T-cell (primary cell): ENCODE measurements around the gene CORIN. TPM values are rescaled to one million over a fixed set of nuclear protein-coding genes. Genes with fewer than 3 reads are reported as not detected.

Experiments
- ATAC-seq, 4 experiments: fragments of 200-7000 bp in 3 of 4; fragments of 150-1000 bp in 1 of 4; cut with Tn5 transposase; replicated peaks in 1 of 4; 1 replicate in 3 of 4; 2 replicates in 1 of 4; pipeline ENCODE4 v1.10.0; 2021; ENCODE audit warnings: moderate library complexity in 3 of 4, mild to moderate bottlenecking in 2 of 4, moderate number of reproducible peaks in 1 of 4
- CTCF ChIA-PET, 2 donors: fragments of 300-600 bp; sonication (Branson Sonifier 250); formaldehyde crosslinking; loops; one replicate each; lab custom pipeline; 2022; ENCODE audit warnings: antibody characterized with exemption in 2 of 2; lab: Charles Lee
- POLR2A ChIA-PET, 2 donors: fragments of 300-600 bp; sonication (Branson Sonifier 250); formaldehyde crosslinking; loops; one replicate each; lab custom pipeline; 2022; ENCODE audit warnings: antibody characterized with exemption in 2 of 2; lab: Charles Lee
- DNase-seq, 35 experiments: peaks; one replicate each; pipeline versions ENCODE4 v3.0.0 to v3.0.0-alpha.2; 2013 to 2023
- H3K27ac ChIP-seq: one replicate; pipeline ENCODE4 v1.5.1; 2013; ENCODE audit warnings: low read length
- H3K27me3 ChIP-seq, 2 experiments: replicated peaks in 1 of 2; 1 replicate in 1 of 2; 2 replicates in 1 of 2; pipeline versions ENCODE4 v1.6.1 to v1.7.0; 2013; ENCODE audit warnings: low read length in 1 of 2, mixed read lengths in 1 of 2; ENCODE audit not compliant: control insufficient read depth in 2 of 2, insufficient read depth in 2 of 2; ENCODE audit errors: extremely low read depth in 1 of 2
- H3K36me3 ChIP-seq, 2 donors: 1 replicate in 1 of 2; 2 replicates in 1 of 2; pipeline versions ENCODE4 v1.6.1 to v1.7.0; 2013; ENCODE audit warnings: low read length in 1 of 2; ENCODE audit not compliant: control insufficient read depth in 2 of 2, insufficient read depth in 1 of 2; ENCODE audit errors: extremely low read depth in 1 of 2
- H3K4me1 ChIP-seq, 2 experiments: 1 replicate in 1 of 2; 2 replicates in 1 of 2; pipeline versions ENCODE4 v1.6.1 to v1.7.0; 2013; ENCODE audit warnings: low read length in 2 of 2, mixed read lengths in 1 of 2; ENCODE audit not compliant: insufficient read depth in 2 of 2, control insufficient read depth in 1 of 2; ENCODE audit errors: extremely low read depth in 1 of 2
- H3K4me3 ChIP-seq, 2 donors: 1 replicate in 1 of 2; 2 replicates in 1 of 2; pipeline versions ENCODE4 v1.5.1 to v1.7.0; 2013; ENCODE audit warnings: mild to moderate bottlenecking in 2 of 2, low read length in 1 of 2, moderate library complexity in 1 of 2; ENCODE audit not compliant: control insufficient read depth in 1 of 2; ENCODE audit errors: extremely low read depth in 1 of 2
- H3K9me3 ChIP-seq: 2 replicates; pipeline ENCODE4 v1.7.0; 2013
- H3K27ac Mint-ChIP-seq, 2 donors: one replicate each; pipeline ENCODE4 v1.8.0; 2020 to 2021; ENCODE audit warnings: mild to moderate bottlenecking in 2 of 2, mixed read lengths in 2 of 2
- H3K27me3 Mint-ChIP-seq, 2 donors: one replicate each; pipeline ENCODE4 v1.8.0; 2021 to 2022; ENCODE audit warnings: mixed read lengths in 2 of 2
- H3K36me3 Mint-ChIP-seq: one replicate; pipeline ENCODE4 v1.8.0; 2021; ENCODE audit warnings: mixed read lengths
- H3K4me1 Mint-ChIP-seq, 3 donors: one replicate each; pipeline ENCODE4 v1.8.0; 2020 to 2022; ENCODE audit warnings: mixed read lengths in 3 of 3, mild to moderate bottlenecking in 1 of 3
- H3K4me3 Mint-ChIP-seq, 3 donors: one replicate each; pipeline ENCODE4 v1.8.0; 2020 to 2022; ENCODE audit warnings: mild to moderate bottlenecking in 3 of 3, mixed read lengths in 3 of 3, moderate library complexity in 3 of 3
- H3K9me3 Mint-ChIP-seq, 3 donors: one replicate each; pipeline ENCODE4 v1.8.0; 2020 to 2022; ENCODE audit warnings: mixed read lengths in 3 of 3
- WGBS: methylation state at CpG from one replicate; pipeline ENCODE4 v1.1.5; 2013; ENCODE audit warnings: missing lambda C conversion rate; ENCODE audit not compliant: insufficient coverage; 5-methylcytosine and 5-hydroxymethylcytosine counted together
- total RNA-seq, 35 experiments: library from RNA in 6 of 35; stranded (reverse) in 6 of 35; fragments of 120-200 nt in 1 of 35; gene quantifications; one replicate each; pipeline versions ENCODE4 v1.2.1 to v1.2.4 and lab custom pipeline; 2013 to 2026

CORIN gene
- total RNA-seq, 5 donors from 2014 or later (not counting 1 experiment from before 2014, with no cell fraction given) = 0.44 to 0.86 (median 0.55) TPM; not detected in 1

GRCh38 chr4:47579235-47579634, 258.6 kb downstream of the CORIN start:
- Histone ChIP-seq H3K9me3 (no peaks in the 10 kb centered on the region), H3K4me1 (no peaks in the 10 kb centered on the region), H3K36me3 (peaks cover 0 to 11% of the 10 kb centered on the region in 2 donors), H3K27ac (no peak overlapping the region), H3K4me3 (no peak overlapping the region), H3K27me3 (no peaks in the 10 kb centered on the region)
- Mint-ChIP-seq H3K27me3 (no peaks in the 10 kb centered on the region), H3K4me3 (no peak overlapping the region), H3K36me3 (peaks cover 34% of the 10 kb centered on the region), H3K4me1 (no peaks in the 10 kb centered on the region), H3K27ac (no peak overlapping the region), H3K9me3 (no peaks in the 10 kb centered on the region)
- ChIA-PET CTCF (no interaction called here), POLR2A (no interaction called here)
- ATAC-seq = no peak
- DNase-seq = no peak
- no CpG with 5 or more reads among the region's 3 CpGs for WGBS

- Histone ChIP-seq H3K27ac (no peak overlapping the region), H3K27me3 (no peaks in the 10 kb centered on the region), H3K9me3 (no peaks in the 10 kb centered on the region), H3K4me3 (no peak overlapping the region), H3K4me1 (no peaks in the 10 kb centered on the region), H3K36me3 (peaks cover 0 to 11% of the 10 kb centered on the region in 2 donors)
- H3K4me1 Mint-ChIP-seq = no peaks in the 10 kb centered on the region
- 50% methylated on average over 2 of the region's 7 CpGs for WGBS
- H3K36me3 Mint-ChIP-seq = peaks cover 37% of the 10 kb centered on the region
- H3K27ac Mint-ChIP-seq = no peak overlapping the region
- no peaks in the 10 kb centered on the region for H3K9me3 Mint-ChIP-seq
- ChIA-PET POLR2A (no interaction called here), CTCF (no interaction called here)
- no peaks in the 10 kb centered on the region for H3K27me3 Mint-ChIP-seq
- no peak for ATAC-seq
- no peak overlapping the region for H3K4me3 Mint-ChIP-seq
- DNase-seq = no peak
These were observed 259.9 kb downstream of the CORIN start for GRCh38 chr4:47577779-47578553.

- WGBS = 100% methylated on average over 1 of the region's 3 CpGs
- CTCF ChIA-PET = interaction anchor here (1.2 to 1.3 kb wide), 2 partner anchors 12 to 101 kb away, joined by 3 read pairs; no protein-coding TSS in a partner anchor
- no peak overlapping the region for H3K27ac ChIP-seq
These were observed 264.9 kb downstream of the CORIN start for GRCh38 chr4:47572981-47573380.

GRCh38 chr4:47570816-47571215, 267.1 kb downstream of the CORIN start:
- H3K4me3 ChIP-seq = no peak overlapping the region
- Mint-ChIP-seq H3K36me3 (peaks cover 14% of the 10 kb centered on the region), H3K27me3 (no peaks in the 10 kb centered on the region), H3K4me3 (no peak overlapping the region), H3K9me3 (no peaks in the 10 kb centered on the region), H3K27ac (no peak overlapping the region), H3K4me1 (no peaks in the 10 kb centered on the region)
- ChIA-PET POLR2A (no interaction called here), CTCF (no interaction called here)
- no peaks in the 10 kb centered on the region for H3K4me1 ChIP-seq
- DNase-seq = no peak
- H3K9me3 ChIP-seq = no peaks in the 10 kb centered on the region
- no peak overlapping the region for H3K27ac ChIP-seq
- no peaks in the 10 kb centered on the region for H3K27me3 ChIP-seq
- ATAC-seq = no peak
- peaks cover 0 to 4% of the 10 kb centered on the region in 2 donors for H3K36me3 ChIP-seq

More at GRCh38 chr4:47572981-47573380, 264.9 kb downstream of the CORIN start:
- Mint-ChIP-seq H3K36me3 (peaks cover 28% of the 10 kb centered on the region), H3K4me3 (no peak overlapping the region), H3K9me3 (no peaks in the 10 kb centered on the region), H3K4me1 (no peaks in the 10 kb centered on the region), H3K27ac (no peak overlapping the region), H3K27me3 (no peaks in the 10 kb centered on the region)
- no peak overlapping the region for H3K4me3 ChIP-seq
- peaks cover 0 to 10% of the 10 kb centered on the region in 2 donors for H3K36me3 ChIP-seq
- DNase-seq (no peak), ATAC-seq (no peak)
- no peaks in the 10 kb centered on the region for H3K4me1 ChIP-seq
- POLR2A ChIA-PET = no interaction called here
- no peaks in the 10 kb centered on the region for H3K27me3 ChIP-seq
- H3K9me3 ChIP-seq = no peaks in the 10 kb centered on the region

- peaks cover 9% of the 10 kb centered on the region for H3K36me3 Mint-ChIP-seq
- H3K27ac ChIP-seq = no peak overlapping the region
- no peaks in the 10 kb centered on the region for H3K9me3 ChIP-seq
- no CpG with 5 or more reads among the region's 1 CpG for WGBS
- H3K27me3 ChIP-seq = no peaks in the 10 kb centered on the region
- no peak overlapping the region for H3K4me3 ChIP-seq
- H3K27me3 Mint-ChIP-seq = no peaks in the 10 kb centered on the region
- peaks cover 0 to 7% (median under 1%) of the 10 kb centered on the region in 3 donors for H3K4me1 Mint-ChIP-seq
- H3K4me1 ChIP-seq = no peaks in the 10 kb centered on the region
- no peaks in the 10 kb centered on the region for H3K9me3 Mint-ChIP-seq
- POLR2A ChIA-PET = no interaction called here
- DNase-seq = no peak
- no peak for ATAC-seq
- peaks cover 0 to 4% of the 10 kb centered on the region in 2 donors for H3K36me3 ChIP-seq
- no peak overlapping the region for H3K4me3 Mint-ChIP-seq
- CTCF ChIA-PET = interaction anchor here (0.8 to 1.1 kb wide), 3 partner anchors 73 to 451 kb away, joined by 3 to 4 read pairs (median 3); partner anchors contain the start of gene COMMD8 (in 1 of the 2)
- no peak overlapping the region for H3K27ac Mint-ChIP-seq
These were observed 270.4 kb downstream of the CORIN start for GRCh38 chr4:47567511-47567910.

- no peak for ATAC-seq
- H3K27ac Mint-ChIP-seq = no peak overlapping the region
- peaks cover 0 to 12% (median 5%) of the 10 kb centered on the region in 3 donors for H3K4me1 Mint-ChIP-seq
- no peaks in the 10 kb centered on the region for H3K9me3 ChIP-seq
- no peaks in the 10 kb centered on the region for H3K4me1 ChIP-seq
- H3K27me3 Mint-ChIP-seq = no peaks in the 10 kb centered on the region
- no peaks in the 10 kb centered on the region for H3K27me3 ChIP-seq
- H3K4me3 Mint-ChIP-seq = no peak overlapping the region
- H3K27ac ChIP-seq = no peak overlapping the region
- DNase-seq = no peak
- H3K36me3 Mint-ChIP-seq = peaks cover 3% of the 10 kb centered on the region
- ChIA-PET CTCF (interaction anchor here (0.8 to 1.1 kb wide), 4 partner anchors 73 to 451 kb away, joined by 3 to 4 read pairs (median 3); partner anchors contain the start of gene COMMD8 (in 1 of the 2)), POLR2A (no interaction called here)
- H3K9me3 Mint-ChIP-seq = no peaks in the 10 kb centered on the region
- H3K4me3 ChIP-seq = no peak overlapping the region
- H3K36me3 ChIP-seq = peaks cover 0 to 4% of the 10 kb centered on the region in 2 donors
These were observed 270.9 kb downstream of the CORIN start for GRCh38 chr4:47566969-47567368.
